ENCODE measurements around the gene TNNT3.

DNA sequence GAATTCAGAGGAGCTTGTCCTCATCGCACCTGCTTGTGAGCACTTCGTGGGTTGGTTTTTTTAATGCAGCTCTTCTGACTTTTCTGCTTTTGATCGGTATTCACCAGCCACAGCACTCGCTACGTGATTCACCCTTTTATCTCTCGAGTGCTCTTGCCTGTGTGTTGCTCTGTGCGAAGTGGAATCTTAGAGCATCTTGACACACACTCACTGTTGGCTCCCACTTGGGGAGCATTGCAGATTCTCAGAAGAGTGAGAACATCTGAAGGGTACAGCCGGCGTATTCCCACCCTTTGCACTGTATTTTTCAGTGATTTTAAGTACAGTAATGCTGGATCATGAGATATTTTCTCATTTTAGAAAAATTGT is 10.9 kb downstream of the TNNT3 start:
- no peak for TF ChIP-seq ELF4 (IDR thresholded peaks at IDR 0.05)
- TF ChIP-seq FOXA1 (IDR thresholded peaks at IDR 0.05) = no peak
- no peak for TF ChIP-seq FOXK2 (IDR thresholded peaks at IDR 0.05)
- TF ChIP-seq SUZ12 (IDR thresholded peaks at IDR 0.05) = no peak
- TF ChIP-seq FOXM1 (IDR thresholded peaks at IDR 0.05; ENCODE audit: borderline replicate concordance) = no peak
- no peak for TF ChIP-seq SP1 (IDR thresholded peaks at IDR 0.05)
- no peak for TF ChIP-seq TARDBP (IDR thresholded peaks at IDR 0.05)
- TF ChIP-seq NFRKB (IDR thresholded peaks at IDR 0.05) = no peak
- TF ChIP-seq ARNT (IDR thresholded peaks at IDR 0.05) = no peak
- no peak for TF ChIP-seq PKNOX1 (IDR thresholded peaks at IDR 0.05)
- TF ChIP-seq LEF1 (IDR thresholded peaks at IDR 0.05; ENCODE audit: borderline replicate concordance) = no peak

Measured in HEK293T (cell line).